Retinal pigment epithelial cell (primary cell): Measurements from ENCODE around the gene DIP2C.

ENCODE experiments used
- DNase-seq: peaks from one replicate; pipeline ENCODE4 v3.0.0-alpha.2; 2010; ENCODE audit warnings: low read depth
- H3K4me3 ChIP-seq: 2 replicates; pipeline ENCODE4 v1.5.1; 2011; ENCODE audit warnings: mild to moderate bottlenecking, low read length, control low read depth, moderate library complexity
- CTCF ChIP-seq: conservative IDR thresholded peaks from 2 replicates; pipeline ENCODE4 v1.5.1; 2011; ENCODE audit warnings: low read depth, low read length, control low read depth, inconsistent platforms

The DIP2C gene

GRCh38 chr10:531541-531940 is 157.9 kb downstream of the DIP2C start:
- no peak for TF ChIP-seq CTCF
- DNase-seq = no peak
- no peak overlapping the region for H3K4me3 ChIP-seq

GRCh38 chr10:530717-531116 is 158.8 kb downstream of the DIP2C start:
- H3K4me3 ChIP-seq = no peak overlapping the region
- no peak for TF ChIP-seq CTCF
- DNase-seq = no peak

GRCh38 chr10:529468-530230 is 159.8 kb downstream of the DIP2C start:
- no peak for TF ChIP-seq CTCF
- no peak for DNase-seq
- H3K4me3 ChIP-seq = no peak overlapping the region

GRCh38 chr10:528173-529165 is 161.0 kb downstream of the DIP2C start:
- no peak for DNase-seq
- TF ChIP-seq CTCF = no peak
- H3K4me3 ChIP-seq = no peak overlapping the region

- no peak overlapping the region for H3K4me3 ChIP-seq
- DNase-seq = no peak
- TF ChIP-seq CTCF = no peak
Observed at GRCh38 chr10:527416-527815, 162.1 kb downstream of the DIP2C start.

GRCh38 chr10:526651-527312 is 162.7 kb downstream of the DIP2C start:
- TF ChIP-seq CTCF = no peak
- DNase-seq = no peak
- no peak overlapping the region for H3K4me3 ChIP-seq
